HG03565 (cell line): Measurements from ENCODE around the gene FOXP1.

Experiments used
- ATAC-seq: cut with Tn5 transposase; IDR thresholded peaks from one replicate; pipeline ENCODE4 v1.9.1; 2021; ENCODE audit warnings: mild to moderate bottlenecking, moderate library complexity; ENCODE audit not compliant: unreplicated experiment

The FOXP1 gene

GRCh38 chr3:71202848-71203533 is 380.5 kb downstream of the FOXP1 start:
- no peak for ATAC-seq

GRCh38 chr3:71201939-71202338 is 381.6 kb downstream of the FOXP1 start:
- ATAC-seq = no peak

GRCh38 chr3:71197841-71198565 is 385.5 kb downstream of the FOXP1 start:
- ATAC-seq = no peak

- no peak for ATAC-seq
Measured at GRCh38 chr3:71195492-71195891, 388.0 kb downstream of the FOXP1 start.

- ATAC-seq = no peak
Measured at GRCh38 chr3:71194785-71195184, 388.7 kb downstream of the FOXP1 start.

GRCh38 chr3:71191031-71191482 is 392.5 kb downstream of the FOXP1 start:
- no peak for ATAC-seq

GRCh38 chr3:71189480-71189879 is 394.0 kb downstream of the FOXP1 start:
- no peak for ATAC-seq

- ATAC-seq = no peak
Measured at GRCh38 chr3:71187715-71188114, 395.8 kb downstream of the FOXP1 start.

GRCh38 chr3:71186801-71187200 is 396.7 kb downstream of the FOXP1 start:
- ATAC-seq = no peak

GRCh38 chr3:71185733-71186455 is 397.6 kb downstream of the FOXP1 start:
- ATAC-seq = no peak

GRCh38 chr3:71184252-71184651 is 399.3 kb downstream of the FOXP1 start:
- ATAC-seq = no peak

GRCh38 chr3:71183549-71183948 is 400.0 kb downstream of the FOXP1 start:
- no peak for ATAC-seq

- ATAC-seq = no peak
Measured at GRCh38 chr3:71180524-71180923, 403.0 kb downstream of the FOXP1 start.

GRCh38 chr3:71177375-71177774 is 406.2 kb downstream of the FOXP1 start:
- ATAC-seq = no peak

GRCh38 chr3:71176366-71176765 is 407.2 kb downstream of the FOXP1 start:
- no peak for ATAC-seq

GRCh38 chr3:71175691-71176365 is 407.7 kb downstream of the FOXP1 start:
- no peak for ATAC-seq

GRCh38 chr3:71172951-71173350 is 410.6 kb downstream of the FOXP1 start:
- no peak for ATAC-seq

GRCh38 chr3:71172189-71172588 is 411.3 kb downstream of the FOXP1 start:
- ATAC-seq = no peak

- ATAC-seq = no peak
Measured at GRCh38 chr3:71171247-71171646, 412.3 kb downstream of the FOXP1 start.

- ATAC-seq = no peak
Measured at GRCh38 chr3:71168880-71169411, 414.6 kb downstream of the FOXP1 start.

- no peak for ATAC-seq
Measured at GRCh38 chr3:71168121-71168721, 415.3 kb downstream of the FOXP1 start.
